ENCODE results near the gene PATJ. TPM values are rescaled to one million over a fixed set of nuclear protein-coding genes. Genes with fewer than 3 reads are reported as not detected.

Gene PATJ
- total RNA-seq, 1 experiment from 2014 or later, result 48.8 TPM

- H3K4me1 ChIP-seq (ENCODE audit: control insufficient read depth in 1 of 2, insufficient read depth in 2 of 2, low read length in 2 of 2), result no peaks in the 10 kb centered on the region
- intact Hi-C loops (cut with micrococcal nuclease), result loop anchor here (10.0 kb wide), 1 partner anchor 145 kb away; no protein-coding TSS in a partner anchor
- POLR2A ChIA-PET, result no interaction called here
Observed at GRCh38 chr1:61699911-61700851, 42.1 kb upstream of the PATJ start.

More at GRCh38 chr1:61699911-61700851, 42.1 kb upstream of the PATJ start:
- H3K79me2 ChIP-seq (ENCODE audit: insufficient read depth, low read length), result peaks cover 4% of the 10 kb centered on the region; the same call in 1 of the 2 replicates
- H3K9ac ChIP-seq (ENCODE audit: low read length), result no peak overlapping the region
- no peak overlapping the region for H2AFZ ChIP-seq (ENCODE audit: low read depth, low read length, poor library complexity, severe bottlenecking)
- H3K27me3 ChIP-seq (ENCODE audit: insufficient read depth, low read length), result no peaks in the 10 kb centered on the region
- RAD21 ChIA-PET (ENCODE audit: low non-redundant PET in 1 of 2, low total read pairs in 2 of 2, uncharacterized antibody in 2 of 2, unreplicated experiment in 2 of 2), result no interaction called here
- no peak overlapping the region for H3K27ac ChIP-seq (ENCODE audit: low read depth, low read length)
- H3K9me2 ChIP-seq (ENCODE audit: insufficient read depth), result no peaks in the 10 kb centered on the region
- ATAC-seq (no peak), DNase-seq (ENCODE audit: low read depth, low spot score) (no peak)
- H4K20me1 ChIP-seq (ENCODE audit: insufficient read depth), result no peaks in the 10 kb centered on the region
- peaks cover 9 to 19% of the 10 kb centered on the region in 2 experiments; a peak in 3 of 4 replicates for H3K36me3 ChIP-seq (ENCODE audit: control insufficient read depth in 1 of 2, insufficient read depth in 2 of 2, low read length in 2 of 2)
- no peaks in the 10 kb centered on the region for H3K9me3 ChIP-seq (ENCODE audit: control insufficient read depth in 1 of 2, insufficient read depth in 1 of 2, low read depth in 1 of 2, low read length in 2 of 2)
- no peak overlapping the region for H3K4me3 ChIP-seq (replicated peaks in 1 of 2; ENCODE audit: low read depth in 1 of 2, low read length in 2 of 2)
- no peak for TF ChIP-seq YY1 (IDR thresholded peaks at IDR 0.05; ENCODE audit: extremely low read depth, insufficient replicate concordance, low read depth, low read length)
- TF ChIP-seq EGR1 (IDR thresholded peaks at IDR 0.05; ENCODE audit: low read depth), result no peak
- no peak for TF ChIP-seq MAX (IDR thresholded peaks at IDR 0.05)
- no peak for TF ChIP-seq ELF1 (IDR thresholded peaks at IDR 0.05; ENCODE audit: borderline replicate concordance, low read depth)
- no peak for TF ChIP-seq ZFX (IDR thresholded peaks at IDR 0.05)
- TF ChIP-seq REST (IDR thresholded peaks at IDR 0.05; ENCODE audit: low read depth), result no peak
- TF ChIP-seq CTCF (IDR thresholded peaks at IDR 0.05 in 2 of 3, conservative IDR thresholded peaks at IDR 0.05 in 1 of 3; ENCODE audit: borderline replicate concordance in 1 of 3, insufficient read depth in 1 of 3, low read depth in 2 of 3, low read length in 2 of 3), result no peak
- TF ChIP-seq CEBPB (IDR thresholded peaks at IDR 0.05; ENCODE audit: low read depth), result no peak
- no peak for TF ChIP-seq TCF7L2 (IDR thresholded peaks at IDR 0.05; ENCODE audit: borderline replicate concordance, extremely low read depth, insufficient read depth, insufficient read length)
- TF ChIP-seq SP1 (IDR thresholded peaks at IDR 0.05; ENCODE audit: low read depth), result no peak
- no peak overlapping the region for H3K4me2 ChIP-seq (ENCODE audit: low read length)
- no TSS peak for BruUV-seq (replicated peaks)
- CTCF ChIA-PET, result no interaction called here
